A673 (cell line): ENCODE data around the gene SMCO1. TPM values are rescaled to one million over a fixed set of nuclear protein-coding genes. Genes with fewer than 3 reads are reported as not detected.

Source experiments
- BruUV-seq: library from RNA; stranded (reverse); fragments of 400-500 nt; replicated peaks from 2 replicates; lab custom pipeline; 2021; lab: Mats Ljungman, UMichigan
- CTCF ChIA-PET: fragments of 300-600 bp; sonication (Branson Sonifier 250); formaldehyde crosslinking; loops from one replicate; lab custom pipeline; 2022; ENCODE audit warnings: antibody characterized with exemption; lab: Charles Lee
- POLR2A ChIA-PET: fragments of 300-600 bp; sonication (Branson Sonifier 250); formaldehyde crosslinking; loops from one replicate; lab custom pipeline; 2022; ENCODE audit warnings: antibody characterized with exemption; ENCODE audit not compliant: low non-redundant PET; lab: Charles Lee
- DNase-seq: peaks from one replicate; pipeline ENCODE4 v3.0.0-alpha.2; 2015; ENCODE audit warnings: low spot score
- H3K27ac ChIP-seq: fragments of 200-600 bp; sonication (generic); 2 replicates; pipeline ENCODE4 v1.5.1; 2016; ENCODE audit warnings: mixed run types, low read depth, mild to moderate bottlenecking, mixed read lengths, antibody characterized with exemption, low read length; ENCODE audit not compliant: poor library complexity, severe bottlenecking
- H3K27me3 ChIP-seq: fragments of 200-600 bp; sonication (generic); replicated peaks from 2 replicates; pipeline ENCODE4 v1.6.1; 2017; ENCODE audit warnings: mixed run types, low read depth, mild to moderate bottlenecking, mixed read lengths, antibody characterized with exemption, low read length; ENCODE audit not compliant: insufficient read depth, poor library complexity
- H3K36me3 ChIP-seq: fragments of 200-600 bp; sonication (generic); 2 replicates; pipeline ENCODE4 v1.6.1; 2016; ENCODE audit warnings: mixed run types, mild to moderate bottlenecking, mixed read lengths, antibody characterized with exemption, low read length; ENCODE audit not compliant: insufficient read depth, poor library complexity, severe bottlenecking
- H3K4me1 ChIP-seq: fragments of 200-600 bp; sonication (generic); 2 replicates; pipeline ENCODE4 v1.6.1; 2017; ENCODE audit warnings: mixed run types, mild to moderate bottlenecking, mixed read lengths, antibody characterized with exemption, low read length; ENCODE audit not compliant: insufficient read depth, poor library complexity, severe bottlenecking
- H3K4me3 ChIP-seq: fragments of 200-600 bp; sonication (generic); 2 replicates; pipeline ENCODE4 v1.5.1; 2016; ENCODE audit warnings: low read depth, mixed run types, mild to moderate bottlenecking, mixed read lengths, low read length; ENCODE audit not compliant: poor library complexity, severe bottlenecking
- H3K9me3 ChIP-seq: fragments of 200-600 bp; sonication (generic); 2 replicates; pipeline ENCODE4 v1.6.1; 2016; ENCODE audit warnings: mixed run types, low read depth, mild to moderate bottlenecking, mixed read lengths, antibody characterized with exemption, low read length; ENCODE audit not compliant: poor library complexity, severe bottlenecking
- EZH2 ChIP-seq: fragments of 200-600 bp; sonication (generic); IDR thresholded peaks from 2 replicates; pipeline ENCODE4 v1.6.1; 2017; ENCODE audit warnings: borderline replicate concordance, low read depth, mild to moderate bottlenecking, mixed read lengths, antibody characterized with exemption, low read length; ENCODE audit not compliant: poor library complexity, severe bottlenecking
- intact Hi-C: fragments of 100-400 bp; cut with micrococcal nuclease; formaldehyde crosslinking; loops from one replicate; pipeline ENCODE4 v1.10.0; 2022; ENCODE audit not compliant: unreplicated experiment
- total RNA-seq: library from RNA; stranded (reverse); gene quantifications from 2 replicates; pipeline ENCODE4 v1.2.3, GENCODE V29; 2021
- TF ChIP-seq, protein P1 (sequence below): fragments of 300-800, 200-600 bp; sonication (generic); conservative IDR thresholded peaks from 2 replicates; pipeline ENCODE4 v1.5.1; 2017; ENCODE audit warnings: low read depth, mild to moderate bottlenecking, antibody characterized with exemption, low read length, moderate library complexity, mixed read lengths

SMCO1 gene
- total RNA-seq, 1 experiment from 2014 or later, result not detected

- TF ChIP-seq, protein P1, sequence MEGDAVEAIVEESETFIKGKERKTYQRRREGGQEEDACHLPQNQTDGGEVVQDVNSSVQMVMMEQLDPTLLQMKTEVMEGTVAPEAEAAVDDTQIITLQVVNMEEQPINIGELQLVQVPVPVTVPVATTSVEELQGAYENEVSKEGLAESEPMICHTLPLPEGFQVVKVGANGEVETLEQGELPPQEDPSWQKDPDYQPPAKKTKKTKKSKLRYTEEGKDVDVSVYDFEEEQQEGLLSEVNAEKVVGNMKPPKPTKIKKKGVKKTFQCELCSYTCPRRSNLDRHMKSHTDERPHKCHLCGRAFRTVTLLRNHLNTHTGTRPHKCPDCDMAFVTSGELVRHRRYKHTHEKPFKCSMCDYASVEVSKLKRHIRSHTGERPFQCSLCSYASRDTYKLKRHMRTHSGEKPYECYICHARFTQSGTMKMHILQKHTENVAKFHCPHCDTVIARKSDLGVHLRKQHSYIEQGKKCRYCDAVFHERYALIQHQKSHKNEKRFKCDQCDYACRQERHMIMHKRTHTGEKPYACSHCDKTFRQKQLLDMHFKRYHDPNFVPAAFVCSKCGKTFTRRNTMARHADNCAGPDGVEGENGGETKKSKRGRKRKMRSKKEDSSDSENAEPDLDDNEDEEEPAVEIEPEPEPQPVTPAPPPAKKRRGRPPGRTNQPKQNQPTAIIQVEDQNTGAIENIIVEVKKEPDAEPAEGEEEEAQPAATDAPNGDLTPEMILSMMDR, result no peak
- TF ChIP-seq EZH2, result no peak
- Histone ChIP-seq H3K4me3 (no peak overlapping the region), H3K36me3 (no peaks in the 10 kb centered on the region), H3K9me3 (no peaks in the 10 kb centered on the region), H3K27ac (no peak overlapping the region), H3K4me1 (no peaks in the 10 kb centered on the region), H3K27me3 (no peaks in the 10 kb centered on the region)
- intact Hi-C loops, result no loop called here
- CTCF ChIA-PET, result no interaction called here
- no peak for DNase-seq
- POLR2A ChIA-PET, result no interaction called here
- no TSS peak for BruUV-seq
Measured at GRCh38 chr3:196547067-196547466, 31.9 kb upstream of the SMCO1 start.

GRCh38 chr3:196546537-196546936 lies 31.4 kb upstream of the SMCO1 start:
- ChIA-PET CTCF (no interaction called here), POLR2A (no interaction called here)
- Histone ChIP-seq H3K27ac (no peak overlapping the region), H3K4me3 (no peak overlapping the region), H3K9me3 (no peaks in the 10 kb centered on the region), H3K27me3 (no peaks in the 10 kb centered on the region), H3K4me1 (no peaks in the 10 kb centered on the region), H3K36me3 (no peaks in the 10 kb centered on the region)
- BruUV-seq, result no TSS peak
- TF ChIP-seq, protein P1, result no peak
- no peak for TF ChIP-seq EZH2
- intact Hi-C loops, result no loop called here
- DNase-seq, result no peak

GRCh38 chr3:196544491-196544992 lies 29.4 kb upstream of the SMCO1 start:
- ChIA-PET CTCF (no interaction called here), POLR2A (no interaction called here)
- H3K27ac ChIP-seq, result no peak overlapping the region
- DNase-seq, result no peak
- TF ChIP-seq, protein P1, result no peak
- no peak for TF ChIP-seq EZH2
- no peaks in the 10 kb centered on the region for H3K4me1 ChIP-seq
- H3K4me3 ChIP-seq, result no peak overlapping the region
- no peaks in the 10 kb centered on the region for H3K36me3 ChIP-seq
- no peaks in the 10 kb centered on the region for H3K27me3 ChIP-seq
- no peaks in the 10 kb centered on the region for H3K9me3 ChIP-seq
- intact Hi-C loops, result no loop called here
- BruUV-seq, result no TSS peak
